GM23338 (cell line): ENCODE measurements around the gene C8A. TPM values are rescaled to one million over a fixed set of nuclear protein-coding genes. Genes with fewer than 3 reads are reported as not detected.

Experiments
- ATAC-seq: fragments of 200-7000 bp; cut with Tn5 transposase; 3 replicates; pipeline ENCODE4 v1.9.1; 2020
- DNase-seq: peaks from one replicate; pipeline ENCODE4 v3.0.0-alpha.2; 2015; ENCODE audit warnings: low spot score
- H2AFZ ChIP-seq: fragments of 200-600 bp; sonication (generic); 2 replicates; pipeline ENCODE4 v1.8.0; 2016; ENCODE audit warnings: antibody characterized with exemption, mild to moderate bottlenecking, moderate library complexity
- H3F3A ChIP-seq: fragments of 200-600 bp; sonication (generic); replicated peaks from 2 replicates; pipeline ENCODE4 v1.8.0; 2017; ENCODE audit warnings: antibody characterized with exemption, mixed run types, low read depth
- H3K27ac ChIP-seq: fragments of 200-600 bp; sonication (generic); 2 replicates; pipeline ENCODE4 v1.6.1; 2016; ENCODE audit warnings: low read depth
- H3K27me3 ChIP-seq: fragments of 200-600 bp; sonication (generic); 2 replicates; pipeline ENCODE4 v1.8.0; 2016; ENCODE audit warnings: mild to moderate bottlenecking, mixed run types, moderate library complexity; ENCODE audit not compliant: insufficient read depth
- H3K36me3 ChIP-seq: fragments of 200-600 bp; sonication (generic); 2 replicates; pipeline ENCODE4 v1.8.0; 2016; ENCODE audit warnings: mild to moderate bottlenecking; ENCODE audit not compliant: insufficient read depth
- H3K4me1 ChIP-seq: fragments of 200-600 bp; sonication (generic); 2 replicates; pipeline ENCODE4 v1.8.0; 2016; ENCODE audit warnings: mild to moderate bottlenecking, moderate library complexity; ENCODE audit not compliant: insufficient read depth
- H3K4me2 ChIP-seq: fragments of 200-600 bp; sonication (generic); 2 replicates; pipeline ENCODE4 v1.7.1; 2017; ENCODE audit warnings: mixed run types
- H3K4me3 ChIP-seq: fragments of 200-600 bp; sonication (generic); 2 replicates; pipeline ENCODE4 v1.6.1; 2016; ENCODE audit warnings: mixed run types
- H3K79me2 ChIP-seq: fragments of 200-600 bp; sonication (generic); replicated peaks from 2 replicates; pipeline ENCODE4 v1.8.0; 2017; ENCODE audit warnings: mild to moderate bottlenecking; ENCODE audit not compliant: insufficient read depth
- H3K9me2 ChIP-seq: fragments of 200-600 bp; sonication (generic); 2 replicates; pipeline ENCODE4 v1.8.0; 2017; ENCODE audit not compliant: insufficient read depth
- H4K20me1 ChIP-seq: fragments of 200-600 bp; sonication (generic); replicated peaks from 2 replicates; pipeline ENCODE4 v1.8.0; 2017; ENCODE audit warnings: mild to moderate bottlenecking; ENCODE audit not compliant: insufficient read depth
- H3K27ac Mint-ChIP-seq: 2 replicates; pipeline ENCODE4 v1.8.0; 2020; ENCODE audit warnings: inconsistent platforms, mild to moderate bottlenecking, moderate library complexity, mixed read lengths
- H3K27me3 Mint-ChIP-seq: 3 replicates; pipeline ENCODE4 v1.8.0; 2022; ENCODE audit warnings: low read depth, mild to moderate bottlenecking, moderate library complexity, mixed read lengths, inconsistent platforms; ENCODE audit not compliant: insufficient read depth, poor library complexity
- H3K36me3 Mint-ChIP-seq: 3 replicates; pipeline ENCODE4 v1.8.0; 2021; ENCODE audit warnings: low read depth, mild to moderate bottlenecking, inconsistent platforms, moderate library complexity, mixed read lengths
- H3K4me1 Mint-ChIP-seq: 3 replicates; pipeline ENCODE4 v1.8.0; 2020; ENCODE audit warnings: mild to moderate bottlenecking, inconsistent platforms, mixed read lengths
- H3K4me3 Mint-ChIP-seq: 3 replicates; pipeline ENCODE4 v1.8.0; 2021; ENCODE audit warnings: moderate library complexity, mild to moderate bottlenecking, inconsistent platforms, mixed read lengths
- H3K9me3 Mint-ChIP-seq: 3 replicates; pipeline ENCODE4 v1.8.0; 2020; ENCODE audit warnings: moderate library complexity, mild to moderate bottlenecking, inconsistent platforms, mixed read lengths
- CTCF ChIP-seq, 2 experiments: fragments of 200-600 bp in 1 of 2; sonication (generic) in 1 of 2; conservative IDR thresholded peaks; 2 replicates each; pipeline versions ENCODE4 v1.5.1 to v1.6.1; 2016 to 2017; ENCODE audit warnings: antibody characterized with exemption in 2 of 2, low read depth in 2 of 2, mild to moderate bottlenecking in 2 of 2, moderate library complexity in 1 of 2
- EZH2 ChIP-seq: fragments of 200-600 bp; sonication (generic); IDR thresholded peaks from one replicate; pipeline ENCODE4 v1.8.0; 2017; ENCODE audit warnings: antibody characterized with exemption, mild to moderate bottlenecking, low read depth; ENCODE audit not compliant: unreplicated experiment
- EZH2phosphoT487 ChIP-seq: fragments of 200-600 bp; sonication (generic); IDR thresholded peaks from one replicate; pipeline ENCODE4 v1.8.1; 2018; ENCODE audit warnings: antibody characterized with exemption; ENCODE audit not compliant: unreplicated experiment
- JUNB ChIP-seq: IDR thresholded peaks from one replicate; pipeline ENCODE4 v1.6.1; 2016; ENCODE audit warnings: antibody characterized with exemption; ENCODE audit not compliant: unreplicated experiment
- NANOG ChIP-seq: IDR thresholded peaks from 2 replicates; pipeline ENCODE4 v1.6.1; 2016; ENCODE audit warnings: antibody characterized with exemption, borderline replicate concordance
- POLR2AphosphoS5 ChIP-seq: IDR thresholded peaks from 2 replicates; pipeline ENCODE4 v1.6.1; 2016; ENCODE audit warnings: antibody characterized with exemption, low read depth
- REST ChIP-seq: IDR thresholded peaks from one replicate; pipeline ENCODE4 v1.6.1; 2018; ENCODE audit warnings: antibody characterized with exemption; ENCODE audit not compliant: unreplicated experiment
- STAT1 ChIP-seq: IDR thresholded peaks from one replicate; pipeline ENCODE4 v1.6.1; 2016; ENCODE audit warnings: antibody characterized with exemption; ENCODE audit not compliant: unreplicated experiment
- ZNF114 ChIP-seq: fragments of 250-450 bp; sonication (Bioruptor Pico); IDR thresholded peaks from 2 replicates; pipeline ENCODE4 v1.5.0; 2020; ENCODE audit warnings: mild to moderate bottlenecking, moderate library complexity
- ZNF331 ChIP-seq: fragments of 250-450 bp; sonication (Bioruptor Pico); IDR thresholded peaks from 2 replicates; pipeline ENCODE4 v1.5.0; 2020; ENCODE audit warnings: low read depth, mild to moderate bottlenecking, moderate library complexity
- ZNF462 ChIP-seq: fragments of 250-450 bp; sonication (Bioruptor Pico); IDR thresholded peaks from 2 replicates; pipeline ENCODE4 v1.5.0; 2020; ENCODE audit warnings: mild to moderate bottlenecking, moderate library complexity
- polyA plus RNA-seq: library from polyadenylated mRNA; unstranded; fragments of >200 nt; fragmentation: Nextera tagmentation; extraction: Ambion mirVana; gene quantifications from 2 replicates; pipeline ENCODE4 v1.2.1, GENCODE V29; 2016
- total RNA-seq: library from RNA; depleted of rRNA; stranded (reverse); fragments of >200 nt; shearing (Covaris generic); gene quantifications from 2 replicates; pipeline ENCODE4 v1.2.3, GENCODE V29; 2014

The C8A gene
- total and polyA plus RNA-seq, 2 experiments from 2014 or later: not detected

- no peak for TF ChIP-seq CTCF (conservative IDR thresholded peaks at IDR 0.05; ENCODE audit: low read depth in 2 of 2)
Measured at GRCh38 chr1:56859287-56859686, 4.7 kb downstream of the C8A start (continued).

- Histone ChIP-seq H3K27me3 (no peaks in the 10 kb centered on the region), H3K36me3 (no peaks in the 10 kb centered on the region), H3K27ac (no peak overlapping the region), H3K9me2 (no peaks in the 10 kb centered on the region), H2AFZ (no peak overlapping the region), H3K4me3 (no peak overlapping the region), H3K4me1 (no peaks in the 10 kb centered on the region), H3F3A (no peaks in the 10 kb centered on the region), H3K79me2 (no peaks in the 10 kb centered on the region), H3K4me2 (no peak overlapping the region), H4K20me1 (no peaks in the 10 kb centered on the region)
- Mint-ChIP-seq H3K4me1 (no peaks in the 10 kb centered on the region), H3K36me3 (no peaks in the 10 kb centered on the region), H3K27ac (no peak overlapping the region), H3K9me3 (no peaks in the 10 kb centered on the region), H3K27me3 (peaks cover 4% of the 10 kb centered on the region), H3K4me3 (no peak overlapping the region)
- no peak for DNase-seq
- no peak for ATAC-seq
- TF ChIP-seq EZH2phosphoT487: no peak
- no peak for TF ChIP-seq JUNB
- no peak for TF ChIP-seq ZNF462
- no peak for TF ChIP-seq REST
- TF ChIP-seq POLR2AphosphoS5: no peak
- TF ChIP-seq ZNF331 (CRISPR knock-in tag): no peak
- no peak for TF ChIP-seq NANOG
- no peak for TF ChIP-seq STAT1
- TF ChIP-seq CTCF (conservative IDR thresholded peaks at IDR 0.05; ENCODE audit: low read depth in 2 of 2): no peak
- no peak for TF ChIP-seq ZNF114 (CRISPR knock-in tag)
- no peak for TF ChIP-seq EZH2
Measured at GRCh38 chr1:56863265-56863992, 8.8 kb downstream of the C8A start.
